ENCODE results near the gene RSBN1L.

GRCh38 chr7:77738871-77739270 lies 42.6 kb downstream of the RSBN1L start:
- TF ChIP-seq CTCF (optimal IDR thresholded peaks at IDR 0.05 in 1 of 3, IDR thresholded peaks at IDR 0.05 in 1 of 3, conservative IDR thresholded peaks at IDR 0.05 in 1 of 3; ENCODE audit: extremely low read depth in 1 of 3, insufficient read depth in 2 of 3, low read length in 3 of 3) = no peak
- no peak for TF ChIP-seq EZH2 (IDR thresholded peaks at IDR 0.05; ENCODE audit: low read length)

Data from keratinocyte (primary cell).